Posterior vena cava (tissue), 2 donors: ENCODE measurements around the gene LYG1. TPM values are rescaled to one million over a fixed set of nuclear protein-coding genes. Genes with fewer than 3 reads are reported as not detected.
"Not testable (repeated sequence)": the region's sequence is repeated elsewhere in the genome, so short reads cannot be mapped to it uniquely, and the experiment has no call there.

ENCODE experiments used
- DNase-seq: peaks from one replicate; pipeline ENCODE4 v3.0.0-alpha.2; 2020; ENCODE audit warnings: low spot score
- intact Hi-C, 2 donors: fragments of 100-400 bp; cut with DNase I; formaldehyde crosslinking; loops; one replicate each; pipeline versions ENCODE4 v1.14.1 to v1.14.2; 2022 to 2023
- total RNA-seq, 2 donors: library from RNA; stranded (reverse); fragmentation: NEBNext Ultra II Directional; extraction: Animal tissue kit (Norgen Biotek cat#: 25700); gene quantifications; one replicate each; pipeline ENCODE4 v1.2.1, GENCODE V29; 2021
- donor health status: DM: yes; HTN: yes; CAD: no.
- donor health status: DM: yes; HTN: yes; CAD: no.

The LYG1 gene
- total RNA-seq, 2 donors from 2014 or later, result 0.97 to 1.00 TPM

GRCh38 chr2:99278793-99279291, 22.2 kb downstream of the LYG1 start:
- DNase-seq, result no peak
- intact Hi-C loops, result no loop called here

GRCh38 chr2:99278195-99278765, 22.7 kb downstream of the LYG1 start:
- DNase-seq, intact Hi-C loops: not testable (repeated sequence)

GRCh38 chr2:99275882-99276281, 25.1 kb downstream of the LYG1 start:
- intact Hi-C loops, result no loop called here
- DNase-seq, result no peak

- intact Hi-C loops, result no loop called here
- DNase-seq, result no peak
Measured at GRCh38 chr2:99261242-99261641, 39.8 kb downstream of the LYG1 start.

- DNase-seq, result no peak
- intact Hi-C loops, result no loop called here
Measured at GRCh38 chr2:99260184-99260583, 40.8 kb downstream of the LYG1 start.

GRCh38 chr2:99259465-99259864, 41.5 kb downstream of the LYG1 start:
- intact Hi-C loops, result no loop called here
- DNase-seq, result no peak

GRCh38 chr2:99256677-99257076, 44.3 kb downstream of the LYG1 start:
- no peak for DNase-seq
- intact Hi-C loops, result no loop called here

- DNase-seq, result no peak
- intact Hi-C loops, result no loop called here
Measured at GRCh38 chr2:99255491-99256318, 45.3 kb downstream of the LYG1 start, which contains the start of gene LYG2. Gene LYG2, minus strand, starts transcription at chr2:99255666. Its CDS starts 1,406 bp downstream, at chr2:99254260.

- intact Hi-C loops, result no loop called here
- DNase-seq, result no peak
Measured at GRCh38 chr2:99249951-99250350, 51.0 kb downstream of the LYG1 start.

- intact Hi-C loops, result no loop called here
- no peak for DNase-seq
Measured at GRCh38 chr2:99242151-99242550, 58.8 kb downstream of the LYG1 start.

GRCh38 chr2:99240431-99240830, 60.6 kb downstream of the LYG1 start:
- intact Hi-C loops, result no loop called here
- DNase-seq, result no peak

- intact Hi-C loops, result no loop called here
- DNase-seq, result no peak
Measured at GRCh38 chr2:99238599-99238998, 62.4 kb downstream of the LYG1 start.

Other genes starting within 250 kb of the LYG1 start
- under 1 TPM in 1 of 2 donors, not detected in 1; 0.33 TPM for gene C2orf15, start 159.5 kb downstream of the LYG1 start, total RNA-seq
- gene TSGA10, start 146.3 kb downstream of the LYG1 start, total RNA-seq, result 1 to 10 TPM; 2.3 TPM
- gene LIPT1, start 146.2 kb downstream of the LYG1 start, total RNA-seq, result 1 to 10 TPM; 5.7 to 7.2 TPM
- gene MITD1, start 120.1 kb downstream of the LYG1 start, total RNA-seq, result 10 to 100 TPM; 20.6 to 22.9 TPM
- gene MRPL30, start 120.0 kb downstream of the LYG1 start, total RNA-seq, result 10 to 100 TPM; 19.7 to 22.2 TPM
- not detected for gene LYG2, start 45.5 kb downstream of the LYG1 start, total RNA-seq
- gene TXNDC9, start 35.1 kb upstream of the LYG1 start, total RNA-seq, result 10 to 100 TPM; 26.2 to 40.3 TPM
- gene EIF5B, start 36.2 kb upstream of the LYG1 start, total RNA-seq, result 10 to 100 TPM; 40.0 to 62.5 TPM
- 10 to 100 TPM; 30.7 to 34.3 TPM for gene REV1, start 188.8 kb upstream of the LYG1 start, total RNA-seq